ENCODE data around the gene SLC35G4. TPM values are rescaled to one million over a fixed set of nuclear protein-coding genes. Genes with fewer than 3 reads are reported as not detected.

Gene SLC35G4
- total and polyA plus RNA-seq, 8 donors, result not detected

DNA sequence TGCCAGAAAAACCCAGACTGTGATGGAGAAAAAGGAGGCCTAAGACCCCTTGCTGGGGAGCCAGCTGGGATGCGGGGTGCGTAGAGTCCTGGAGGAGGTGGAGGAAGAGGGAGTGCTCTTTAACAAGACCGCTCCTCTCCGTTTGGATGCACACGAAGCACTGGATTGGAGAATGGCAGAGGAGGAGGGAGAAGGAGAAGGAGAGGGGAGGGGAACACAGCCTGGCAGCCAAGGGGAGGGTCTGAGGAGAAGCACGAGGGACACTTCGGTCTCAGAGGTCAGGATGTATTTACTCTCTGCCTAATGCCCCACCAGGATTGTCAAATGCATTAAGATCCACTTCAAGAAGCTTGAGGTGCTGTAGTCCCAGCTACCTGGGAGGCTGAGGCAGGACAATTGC, 42.0 kb upstream of the SLC35G4 start:
- Histone ChIP-seq H3K4me1 (no peaks in the 10 kb centered on the region), H3K27me3 (peaks cover 0 to 11% (median 0%) of the 10 kb centered on the region in 3 donors), H3K36me3 (no peaks in the 10 kb centered on the region), H3K9me3 (no peaks in the 10 kb centered on the region), H3K4me3 (no peak overlapping the region), H3K27ac (no peak overlapping the region)
- WGBS, 5 donors, result 49 to 60% (median 53%) methylated on average over 7 of the region's 7 CpGs
- intact Hi-C loops (cut with DNase I; ENCODE audit: low total_unique reads), result no loop called here
- no peak for DNase-seq
- TF ChIP-seq POLR2AphosphoS5 (IDR thresholded peaks at IDR 0.05), result no peak
- TF ChIP-seq, protein P1, sequence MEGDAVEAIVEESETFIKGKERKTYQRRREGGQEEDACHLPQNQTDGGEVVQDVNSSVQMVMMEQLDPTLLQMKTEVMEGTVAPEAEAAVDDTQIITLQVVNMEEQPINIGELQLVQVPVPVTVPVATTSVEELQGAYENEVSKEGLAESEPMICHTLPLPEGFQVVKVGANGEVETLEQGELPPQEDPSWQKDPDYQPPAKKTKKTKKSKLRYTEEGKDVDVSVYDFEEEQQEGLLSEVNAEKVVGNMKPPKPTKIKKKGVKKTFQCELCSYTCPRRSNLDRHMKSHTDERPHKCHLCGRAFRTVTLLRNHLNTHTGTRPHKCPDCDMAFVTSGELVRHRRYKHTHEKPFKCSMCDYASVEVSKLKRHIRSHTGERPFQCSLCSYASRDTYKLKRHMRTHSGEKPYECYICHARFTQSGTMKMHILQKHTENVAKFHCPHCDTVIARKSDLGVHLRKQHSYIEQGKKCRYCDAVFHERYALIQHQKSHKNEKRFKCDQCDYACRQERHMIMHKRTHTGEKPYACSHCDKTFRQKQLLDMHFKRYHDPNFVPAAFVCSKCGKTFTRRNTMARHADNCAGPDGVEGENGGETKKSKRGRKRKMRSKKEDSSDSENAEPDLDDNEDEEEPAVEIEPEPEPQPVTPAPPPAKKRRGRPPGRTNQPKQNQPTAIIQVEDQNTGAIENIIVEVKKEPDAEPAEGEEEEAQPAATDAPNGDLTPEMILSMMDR (IDR thresholded peaks at IDR 0.05), result no peak
- no peak for TF ChIP-seq EP300 (IDR thresholded peaks at IDR 0.05)
- TF ChIP-seq POLR2A (IDR thresholded peaks at IDR 0.05), result no peak

DNA sequence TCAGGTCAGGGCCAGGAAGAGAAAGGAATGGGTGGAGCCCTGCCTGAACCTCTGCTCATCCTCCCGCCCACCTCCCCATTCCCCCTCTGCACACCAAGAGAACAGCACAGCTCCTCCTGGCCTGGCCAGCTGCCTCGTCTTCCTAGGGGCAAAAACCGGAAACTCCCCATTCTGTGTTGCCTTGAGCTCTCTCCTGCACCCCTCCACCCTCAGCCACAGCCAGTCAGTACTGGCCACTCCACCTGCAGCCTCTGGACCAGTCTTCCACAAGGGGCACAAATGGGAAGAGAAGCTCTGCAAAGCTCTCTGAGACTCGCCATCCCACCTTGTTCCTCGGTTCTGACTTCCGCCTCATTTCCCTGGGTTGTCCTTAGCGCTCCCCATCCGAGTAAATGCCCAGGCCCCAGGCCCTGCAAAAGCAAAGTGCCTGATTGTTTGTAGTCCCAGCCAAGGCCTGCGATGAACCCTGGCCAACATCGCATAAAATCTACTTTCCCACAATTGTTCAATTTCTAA, 39.3 kb upstream of the SLC35G4 start:
- WGBS, 5 donors, result 62 to 79% (median 75%) methylated on average over 10 of the region's 10 CpGs
- H3K27me3 ChIP-seq, result peaks cover 0 to 11% (median 0%) of the 10 kb centered on the region in 3 donors
- no peak for TF ChIP-seq POLR2AphosphoS5 (IDR thresholded peaks at IDR 0.05)
- TF ChIP-seq POLR2A (IDR thresholded peaks at IDR 0.05), result no peak
- TF ChIP-seq, protein P1 (IDR thresholded peaks at IDR 0.05), result no peak
- H3K4me3 ChIP-seq, result no peak overlapping the region
- H3K27ac ChIP-seq, result no peak overlapping the region
- no peaks in the 10 kb centered on the region for H3K36me3 ChIP-seq
- H3K9me3 ChIP-seq, result no peaks in the 10 kb centered on the region
- no peaks in the 10 kb centered on the region for H3K4me1 ChIP-seq
- intact Hi-C loops (cut with DNase I; ENCODE audit: low total_unique reads), result no loop called here
- no peak for DNase-seq

DNA sequence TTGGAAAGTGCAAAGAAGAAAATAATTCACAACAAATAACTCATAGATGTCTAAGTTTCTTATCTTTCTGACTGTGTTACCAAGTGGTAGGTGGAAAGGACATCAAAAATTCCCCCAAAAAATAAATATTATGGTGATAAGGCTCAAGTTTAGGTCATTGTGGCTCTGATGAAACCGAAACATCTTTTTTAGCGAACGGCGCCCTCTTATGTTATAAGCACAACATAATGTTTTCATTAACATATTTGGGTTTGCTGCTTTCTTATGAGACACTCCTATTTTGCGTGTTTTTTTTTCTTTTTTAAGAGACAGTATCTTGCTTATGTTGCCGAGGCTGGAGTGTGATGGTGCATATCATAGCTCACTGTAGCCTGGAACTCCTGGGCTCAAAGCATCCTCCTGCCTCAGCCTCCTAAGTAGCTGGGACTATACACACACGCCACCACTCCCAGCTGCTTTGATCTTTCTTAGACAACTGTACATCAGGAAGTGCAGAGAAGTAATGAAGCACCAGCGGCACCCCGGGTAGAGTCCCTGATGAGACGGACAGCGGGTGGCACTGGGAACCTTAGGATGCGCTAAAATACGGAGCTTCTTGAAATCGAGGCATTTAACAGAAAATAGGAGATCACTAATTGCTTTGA, 38.5 kb upstream of the SLC35G4 start:
- Histone ChIP-seq H3K36me3 (no peaks in the 10 kb centered on the region), H3K4me3 (no peak overlapping the region), H3K27ac (no peak overlapping the region), H3K4me1 (no peaks in the 10 kb centered on the region), H3K9me3 (no peaks in the 10 kb centered on the region), H3K27me3 (peaks cover 0 to 11% (median 0%) of the 10 kb centered on the region in 3 donors)
- DNase-seq, result peak in 1 of 2 donors; percentile 25
- intact Hi-C loops (cut with DNase I; ENCODE audit: low total_unique reads), result no loop called here
- 81 to 87% (median 84%) methylated on average over 14 of the region's 14 CpGs for WGBS, 5 donors
- no peak for TF ChIP-seq EP300 (IDR thresholded peaks at IDR 0.05)
- TF ChIP-seq POLR2AphosphoS5 (IDR thresholded peaks at IDR 0.05), result no peak
- TF ChIP-seq POLR2A (IDR thresholded peaks at IDR 0.05), result no peak
- TF ChIP-seq, protein P1 (IDR thresholded peaks at IDR 0.05), result no peak

DNA sequence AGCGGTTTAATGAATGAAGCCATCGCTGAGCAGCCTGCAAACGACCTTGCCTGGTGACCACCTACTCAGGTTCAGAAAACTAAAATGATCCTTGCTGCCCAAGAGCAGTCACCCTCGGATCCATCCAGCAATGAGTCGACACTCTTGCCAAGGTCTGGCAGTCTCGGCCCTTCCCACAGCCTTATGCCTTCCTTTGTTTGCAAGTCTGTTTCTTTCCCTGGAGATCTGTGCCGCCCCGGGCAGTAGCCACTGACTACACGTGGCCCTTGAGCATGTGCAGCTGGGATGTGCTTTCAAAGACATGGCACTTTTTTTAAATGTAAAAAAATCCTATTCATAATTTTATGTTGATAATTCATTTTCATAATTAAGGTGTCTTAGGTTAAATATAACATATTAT, 37.2 kb upstream of the SLC35G4 start:
- 49 to 79% (median 76%) methylated on average over 9 of the region's 9 CpGs for WGBS, 5 donors

More for the DNA sequence above, 37.2 kb upstream of the SLC35G4 start:
- Histone ChIP-seq H3K27ac (no peak overlapping the region), H3K9me3 (no peaks in the 10 kb centered on the region), H3K4me3 (no peak overlapping the region), H3K36me3 (no peaks in the 10 kb centered on the region), H3K4me1 (no peaks in the 10 kb centered on the region), H3K27me3 (peaks cover 0 to 11% (median 0%) of the 10 kb centered on the region in 3 donors)
- DNase-seq, result no peak
- TF ChIP-seq POLR2AphosphoS5 (IDR thresholded peaks at IDR 0.05) (no peak), EP300 (IDR thresholded peaks at IDR 0.05) (no peak)
- TF ChIP-seq, protein P1 (IDR thresholded peaks at IDR 0.05), result no peak
- intact Hi-C loops (cut with DNase I; ENCODE audit: low total_unique reads), result no loop called here
